GM20431 (cell line): ENCODE data around the gene ITGBL1.
"Not testable (repeated sequence)": the region's sequence is repeated elsewhere in the genome, so short reads cannot be mapped to it uniquely, and the experiment has no call there.

Source experiments
- in situ Hi-C: fragments of 300-500 bp; cut with MseI, MboI; formaldehyde crosslinking; loops from one replicate; pipeline ENCODE4 v1.15.0; 2020; ENCODE audit warnings: low sequenced_read_pairs; ENCODE audit not compliant: unreplicated experiment

The ITGBL1 gene

DNA sequence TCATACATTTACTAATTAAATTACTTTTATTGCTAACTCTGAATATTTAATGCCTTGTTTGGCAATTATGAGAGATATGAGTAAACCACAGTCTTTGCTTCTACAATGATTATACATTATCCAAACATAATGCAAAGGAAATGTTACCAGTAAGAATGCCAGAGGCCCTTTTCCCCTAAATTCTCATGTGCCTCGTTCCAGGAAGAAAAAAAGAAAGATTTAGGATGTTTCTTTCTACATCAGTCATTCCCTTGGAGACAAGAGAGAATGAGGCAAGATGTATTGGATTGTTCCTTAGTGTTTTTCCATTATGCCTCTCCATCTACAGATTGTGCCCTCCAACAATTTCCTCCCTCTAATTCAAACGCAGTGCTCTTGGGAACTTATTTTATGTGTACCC lies 50.1 kb downstream of the ITGBL1 start:
- in situ Hi-C loops, result loop anchor here (25.0 kb wide), 1 partner anchor 260 kb away; no protein-coding TSS in a partner anchor

DNA sequence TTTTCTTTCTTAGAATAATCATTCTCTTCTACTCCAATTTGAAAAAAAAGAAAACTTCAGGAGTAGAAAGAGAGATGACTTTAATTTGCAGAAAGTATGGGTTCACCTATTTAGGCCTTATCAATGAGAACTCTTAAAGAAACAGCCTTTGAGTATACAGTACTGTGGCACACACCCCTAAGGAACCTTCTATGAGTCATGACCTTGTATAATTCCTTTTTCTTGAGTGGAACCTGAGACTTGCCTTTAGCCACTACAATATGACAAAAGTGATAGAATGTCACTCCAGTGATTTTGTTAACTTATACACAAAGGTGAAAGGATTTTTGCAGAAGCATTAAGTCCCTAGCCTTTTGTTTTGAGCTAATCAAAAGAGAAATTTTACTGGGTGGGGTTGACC lies 58.7 kb downstream of the ITGBL1 start:
- in situ Hi-C loops, result loop anchor here (25.0 kb wide), 1 partner anchor 251 kb away; no protein-coding TSS in a partner anchor

DNA sequence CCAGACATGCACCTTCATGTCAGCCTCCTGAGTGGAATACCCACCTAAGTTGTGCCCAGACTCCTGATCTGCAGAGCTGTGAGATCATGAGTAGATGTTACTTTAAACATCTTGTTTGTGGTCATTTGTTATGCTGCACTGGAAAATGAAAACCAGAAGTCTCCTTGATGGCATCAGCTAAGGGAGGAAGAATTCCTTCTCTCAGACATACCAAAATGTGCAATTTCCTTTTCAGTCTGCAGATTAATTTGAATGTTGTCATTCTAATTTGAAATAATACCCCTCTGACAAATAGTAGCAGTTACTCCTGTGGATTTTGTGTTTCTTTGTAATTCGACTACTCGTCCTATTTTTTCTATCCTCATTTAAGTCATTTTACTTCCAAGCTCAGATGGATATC lies 59.3 kb downstream of the ITGBL1 start:
- in situ Hi-C loops, result loop anchor here (25.0 kb wide), 1 partner anchor 251 kb away; no protein-coding TSS in a partner anchor

DNA sequence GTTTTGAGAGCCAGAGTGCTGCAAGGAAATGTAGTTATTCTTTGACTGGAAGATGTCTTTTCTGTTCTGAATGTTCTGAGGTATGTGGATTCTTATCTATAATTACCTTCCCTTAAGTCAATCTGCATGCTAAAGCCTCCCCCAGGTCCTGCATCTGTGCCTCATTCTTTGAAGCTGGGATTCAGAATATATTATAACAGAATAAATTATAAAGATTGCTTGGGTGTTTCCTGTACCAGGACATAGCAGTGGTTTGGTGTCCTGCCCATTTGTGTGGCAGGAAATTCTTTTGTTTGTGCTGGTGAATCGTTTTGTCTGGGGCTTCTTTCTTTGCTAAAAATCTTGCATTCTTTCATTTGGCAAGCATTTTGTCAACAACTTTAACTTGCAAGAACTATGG lies 60.2 kb downstream of the ITGBL1 start:
- in situ Hi-C loops, result loop anchor here (25.0 kb wide), 1 partner anchor 250 kb away; no protein-coding TSS in a partner anchor

DNA sequence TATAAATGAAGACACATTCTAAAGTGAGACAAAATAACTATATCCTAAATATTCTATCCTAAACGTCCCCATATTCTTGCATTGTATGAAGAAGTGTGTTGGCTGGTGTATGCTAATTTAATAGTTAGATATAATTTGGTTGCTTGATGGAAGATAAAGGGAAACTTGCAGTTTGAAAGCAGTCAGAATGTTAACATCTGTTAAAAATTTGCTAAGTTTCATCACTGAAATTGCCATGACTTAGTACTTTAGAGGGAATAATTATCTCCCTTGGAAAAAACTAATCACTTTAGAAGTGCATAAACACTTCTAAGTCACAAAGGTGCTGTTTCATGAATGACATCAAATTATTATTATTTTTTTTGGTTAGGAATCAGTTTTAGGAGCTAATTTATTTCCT lies 61.6 kb downstream of the ITGBL1 start:
- in situ Hi-C loops, result loop anchor here (25.0 kb wide), 1 partner anchor 248 kb away; no protein-coding TSS in a partner anchor

DNA sequence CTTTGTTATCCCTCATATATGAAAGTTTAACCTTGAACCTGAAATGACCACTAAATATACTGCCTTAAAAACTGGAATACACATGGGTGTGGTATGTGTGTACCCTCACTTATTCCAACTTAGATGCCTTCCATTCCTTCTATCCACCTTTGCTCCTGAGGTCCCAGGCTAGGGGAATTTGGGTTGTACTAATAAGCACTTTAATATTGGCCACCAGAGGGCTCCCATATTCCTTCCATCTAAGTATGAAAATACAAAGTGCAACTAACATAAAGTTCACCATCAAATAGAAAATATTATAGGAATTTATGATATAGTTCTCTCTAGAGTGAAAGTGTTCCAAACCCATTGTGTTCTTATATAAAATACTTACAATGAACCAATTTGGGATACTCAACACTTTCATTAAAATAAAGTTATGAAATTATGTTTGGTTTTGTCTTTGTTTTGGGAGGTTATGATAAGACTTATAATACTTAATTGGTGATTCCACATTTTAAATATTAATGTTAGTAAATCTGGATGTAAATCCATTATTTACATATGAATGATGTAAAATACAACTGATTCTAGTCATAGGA lies 62.3 kb downstream of the ITGBL1 start:
- in situ Hi-C loops, result loop anchor here (25.0 kb wide), 1 partner anchor 248 kb away; no protein-coding TSS in a partner anchor

DNA sequence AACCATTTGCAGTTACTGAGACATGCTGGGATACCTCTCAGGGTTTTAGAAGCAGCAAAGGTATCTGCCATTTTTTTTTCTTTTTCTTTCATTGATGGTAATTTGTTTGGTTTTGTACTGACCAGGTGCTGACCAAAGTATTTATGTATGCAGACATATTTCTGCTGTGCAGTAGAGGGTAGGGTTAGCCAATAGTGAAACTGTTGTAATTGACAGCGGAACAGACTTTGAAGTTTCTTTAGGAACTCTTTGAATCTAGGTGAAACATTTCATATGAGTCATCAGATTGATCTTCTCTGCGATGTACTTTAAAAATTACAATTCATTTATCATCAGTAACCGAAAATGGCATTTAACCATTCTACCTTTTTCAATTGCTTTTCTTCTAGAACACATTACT lies 63.0 kb downstream of the ITGBL1 start:
- in situ Hi-C loops, result loop anchor here (25.0 kb wide), 1 partner anchor 247 kb away; no protein-coding TSS in a partner anchor

DNA sequence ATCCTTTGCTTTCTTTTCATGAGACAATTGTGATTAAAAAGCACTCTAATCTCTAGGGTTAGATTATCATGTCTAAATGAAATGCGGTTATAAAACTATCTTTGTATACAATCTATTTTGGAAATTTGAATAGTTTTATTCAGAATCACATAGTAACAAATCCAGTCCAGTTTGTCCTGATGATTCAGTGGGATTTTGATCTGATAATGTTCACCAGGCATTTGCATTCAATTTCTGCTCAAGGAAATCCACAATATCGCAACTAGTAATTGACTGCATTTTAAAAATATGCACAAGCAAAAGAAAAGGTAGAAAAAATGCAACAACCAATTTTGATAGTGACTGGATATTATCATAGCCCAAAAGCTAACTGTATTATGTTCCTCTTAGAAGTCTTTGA lies 63.8 kb downstream of the ITGBL1 start:
- in situ Hi-C loops, result loop anchor here (25.0 kb wide), 1 partner anchor 246 kb away; no protein-coding TSS in a partner anchor

DNA sequence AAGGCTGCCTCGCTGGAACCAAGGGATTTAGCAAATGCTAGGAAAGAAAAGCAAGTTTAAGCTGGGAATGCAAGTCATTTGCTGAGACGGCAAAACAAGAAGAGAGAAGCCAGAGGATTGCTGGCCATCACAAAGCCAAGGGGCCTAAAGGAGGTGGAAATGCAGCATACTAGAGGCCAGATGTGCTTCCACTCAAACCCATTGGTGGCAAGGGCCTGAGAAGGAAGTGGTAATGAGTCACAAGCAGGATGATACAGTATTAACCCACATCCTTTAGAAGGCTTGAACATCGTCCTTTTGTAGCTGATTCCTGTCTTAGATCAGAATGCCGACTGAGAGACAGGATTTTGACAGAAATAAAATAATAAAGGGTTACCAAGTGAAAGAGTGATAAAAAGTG lies 68.2 kb downstream of the ITGBL1 start:
- in situ Hi-C loops, result loop anchor here (25.0 kb wide), 1 partner anchor 242 kb away; no protein-coding TSS in a partner anchor

DNA sequence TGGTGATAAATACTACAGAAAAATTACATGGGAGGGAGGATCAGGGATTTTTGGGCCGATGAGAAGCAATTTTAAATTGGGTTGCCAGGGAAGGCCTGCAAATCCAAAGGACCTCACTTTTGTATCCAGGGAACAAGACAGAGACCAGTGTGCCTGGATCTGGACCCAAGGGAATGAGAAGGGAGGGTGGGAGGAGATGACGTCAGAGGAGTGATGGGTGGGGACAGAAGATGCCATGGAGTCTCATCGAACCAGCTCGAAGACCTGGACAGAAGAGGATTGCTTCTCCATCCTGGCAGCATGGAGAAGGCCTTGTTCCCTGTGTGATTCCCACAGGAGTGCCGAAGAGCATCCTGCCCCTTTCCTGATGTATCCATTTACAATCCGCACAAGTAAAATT lies 68.9 kb downstream of the ITGBL1 start:
- in situ Hi-C loops, result loop anchor here (25.0 kb wide), 1 partner anchor 241 kb away; no protein-coding TSS in a partner anchor

DNA sequence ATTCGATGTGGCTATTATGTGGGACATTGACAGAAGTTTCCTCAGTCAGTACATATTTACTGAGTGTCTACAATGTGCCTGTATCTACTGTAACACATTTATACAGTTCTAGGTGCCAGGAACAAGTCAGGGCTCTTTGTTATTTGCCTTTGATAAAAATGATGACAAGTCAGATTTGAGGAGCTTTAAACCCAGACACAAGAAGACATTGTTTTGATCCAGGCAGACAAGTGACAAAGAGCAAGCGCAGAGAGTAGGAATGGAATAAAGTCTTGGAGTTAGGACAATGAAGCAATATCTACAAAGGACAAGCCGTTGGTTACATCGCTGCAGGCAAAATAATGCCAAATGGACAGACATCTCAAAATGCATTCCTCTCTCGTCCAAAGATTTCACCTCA lies 70.1 kb downstream of the ITGBL1 start:
- in situ Hi-C loops, result loop anchor here (25.0 kb wide), 1 partner anchor 240 kb away; no protein-coding TSS in a partner anchor

DNA sequence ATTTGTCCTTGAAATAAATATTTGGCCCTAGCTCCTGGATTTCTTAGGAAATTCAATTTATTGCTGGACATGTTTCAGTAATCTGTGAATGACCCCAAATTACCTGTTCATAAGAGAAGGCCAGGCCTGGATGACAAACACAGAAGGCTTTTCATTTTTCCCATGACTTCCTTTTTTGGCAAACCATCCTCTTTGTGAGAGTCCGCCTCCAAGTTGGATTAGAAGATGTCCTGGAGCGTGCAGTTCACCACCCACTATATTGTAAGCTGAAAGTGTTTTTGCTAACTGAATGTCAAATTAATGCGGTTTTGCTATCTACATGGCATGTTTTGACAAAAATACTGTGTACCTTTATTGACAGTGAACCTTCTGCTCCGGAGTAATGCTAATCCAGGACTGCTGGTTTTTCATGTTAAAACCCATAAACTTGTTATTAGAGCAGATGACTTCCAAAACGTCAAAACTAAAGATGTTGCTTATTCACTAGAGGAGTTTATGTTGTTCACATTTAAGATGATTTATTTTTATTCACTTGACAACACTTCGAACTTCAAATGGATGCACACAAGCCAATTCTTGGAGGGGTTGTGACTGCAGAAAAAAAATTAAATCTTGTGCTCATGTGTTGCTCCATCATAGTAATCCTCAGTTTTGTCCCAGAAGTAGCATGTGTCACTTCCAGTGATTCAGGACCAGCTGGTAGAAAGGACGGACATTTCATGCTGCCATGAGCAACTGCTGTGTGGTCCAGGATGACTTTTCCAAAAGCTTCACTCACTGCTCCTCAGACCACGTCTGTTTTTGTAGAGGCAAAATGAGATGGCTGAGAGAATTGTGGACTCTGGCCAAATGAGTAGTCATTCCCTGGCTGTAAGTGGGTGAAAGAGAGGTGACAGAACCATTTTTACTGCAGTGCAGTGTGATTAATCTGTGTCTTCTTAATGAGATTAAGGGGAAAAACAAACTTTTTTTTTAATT lies 71.0 kb downstream of the ITGBL1 start:
- in situ Hi-C loops, result loop anchor here (25.0 kb wide), 1 partner anchor 239 kb away; no protein-coding TSS in a partner anchor

DNA sequence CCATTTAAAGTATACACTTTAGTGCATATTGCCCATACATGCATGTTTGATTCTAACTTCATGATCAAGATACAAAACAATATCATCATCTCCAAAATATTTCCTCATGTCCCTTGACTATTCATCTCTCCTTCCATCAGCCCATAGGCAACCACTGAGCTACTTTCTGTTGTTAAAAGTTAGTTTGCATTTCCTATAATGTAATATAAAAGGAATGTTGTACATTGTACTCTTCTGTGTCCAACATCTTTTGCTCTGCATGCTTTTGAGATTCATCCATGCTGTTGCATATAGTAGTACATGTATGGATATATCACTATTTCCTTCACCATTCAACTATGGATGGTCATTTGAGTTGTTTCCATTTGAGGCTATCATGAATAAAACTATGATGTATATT lies 74.7 kb downstream of the ITGBL1 start:
- in situ Hi-C loops, result no loop called here

DNA sequence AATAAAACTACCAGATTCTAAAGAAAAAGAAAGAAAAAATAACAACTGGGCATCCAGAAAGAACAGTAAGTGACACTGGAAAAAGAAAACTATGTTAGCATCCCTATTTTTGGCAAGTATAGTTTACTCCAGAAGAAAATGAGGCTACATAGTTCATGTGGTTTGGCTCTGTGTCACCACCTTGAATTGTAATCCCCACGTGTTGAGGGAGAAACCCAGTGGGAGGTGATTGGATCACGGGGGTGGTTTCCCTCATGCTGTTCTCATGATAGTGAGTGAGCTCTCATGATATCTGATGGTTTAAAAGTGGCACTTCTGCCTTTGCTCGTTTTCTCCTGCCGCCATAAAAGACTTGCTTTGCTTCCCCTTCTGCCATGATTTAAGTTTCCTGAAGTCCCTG lies 76.9 kb downstream of the ITGBL1 start:
- in situ Hi-C loops, result no loop called here

DNA sequence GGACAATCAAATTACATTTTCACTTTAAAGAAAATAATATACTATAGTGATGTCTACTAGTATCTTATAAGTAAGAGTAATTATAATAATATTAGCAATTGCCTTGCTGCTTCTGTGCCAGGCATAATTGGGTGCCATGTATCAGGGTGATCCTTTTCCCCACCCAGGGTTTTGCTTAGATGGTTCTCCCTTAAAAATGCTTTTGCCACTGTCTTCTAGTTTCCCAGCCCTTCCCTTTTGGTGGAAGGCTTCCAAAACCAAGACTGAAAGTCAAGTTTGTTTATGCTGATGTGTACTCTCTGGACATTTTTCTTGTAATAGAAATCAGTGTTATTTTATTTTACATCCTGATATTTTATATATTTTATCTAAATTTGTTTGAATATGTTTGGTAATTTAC lies 77.8 kb downstream of the ITGBL1 start:
- in situ Hi-C loops, result no loop called here

DNA sequence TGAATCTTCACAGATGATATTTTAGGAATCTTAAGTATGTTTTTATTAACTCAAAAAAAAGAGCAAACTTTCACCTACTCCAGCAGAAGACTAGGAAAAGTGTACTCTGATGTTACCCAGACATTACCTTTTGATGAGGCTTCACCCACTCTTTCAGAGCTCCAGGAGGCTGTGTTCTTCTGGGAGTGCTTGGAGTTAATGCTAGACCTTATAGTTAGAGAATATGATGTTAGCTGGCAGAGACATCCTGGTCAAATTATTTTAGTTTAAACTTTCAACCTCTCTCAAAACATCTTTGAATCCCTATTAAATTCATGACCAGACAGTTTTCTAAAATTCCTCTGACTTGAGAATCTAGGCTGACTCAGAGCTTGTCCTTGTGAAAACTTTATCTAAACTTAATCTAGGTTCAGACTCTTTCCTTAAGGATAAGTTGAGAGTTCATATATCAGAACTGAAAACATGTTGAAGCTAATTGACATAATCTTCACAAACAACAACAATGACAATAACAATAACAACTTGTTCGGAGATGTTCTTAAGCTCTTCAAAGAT lies 82.8 kb downstream of the ITGBL1 start:
- in situ Hi-C loops, result no loop called here

DNA sequence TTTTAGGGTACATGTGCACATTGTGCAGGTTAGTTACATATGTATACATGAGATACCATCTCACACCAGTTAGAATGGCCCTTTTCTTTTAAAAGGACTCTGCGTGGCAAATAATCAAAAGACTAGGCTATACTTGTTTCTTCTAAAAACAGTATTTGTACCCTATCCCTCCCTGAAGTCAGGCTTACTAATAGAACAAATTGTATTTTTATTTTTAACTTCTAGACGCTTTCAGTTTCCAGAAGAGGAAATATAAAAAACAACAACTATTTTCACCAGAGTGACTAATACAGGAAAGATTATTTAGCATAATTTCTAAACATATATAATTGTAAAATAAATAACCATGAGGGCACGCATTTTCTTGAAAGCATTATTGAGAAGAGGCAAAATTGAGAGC lies 83.6 kb downstream of the ITGBL1 start:
- in situ Hi-C loops, result no loop called here

DNA sequence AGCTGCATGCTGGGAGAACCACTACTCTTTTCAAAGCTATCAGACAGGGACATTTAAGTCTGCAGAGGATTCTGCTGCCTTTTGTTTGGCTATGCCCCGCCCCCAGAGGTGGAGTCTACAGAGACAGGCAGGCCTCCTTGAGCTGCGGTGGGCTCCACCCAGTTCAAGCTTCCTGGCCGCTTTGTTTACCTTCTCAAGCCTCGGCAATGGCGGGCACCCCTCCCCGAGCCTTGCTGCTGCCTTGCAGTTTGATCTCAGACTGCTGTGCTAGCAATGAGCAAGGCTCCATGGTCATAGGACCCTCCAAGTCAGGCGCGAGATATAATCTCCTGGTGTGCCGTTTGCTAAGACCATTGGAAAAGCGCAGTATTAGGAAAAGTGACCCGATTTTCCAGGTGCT lies 92.1 kb downstream of the ITGBL1 start:
- in situ Hi-C loops, result not testable (repeated sequence)

DNA sequence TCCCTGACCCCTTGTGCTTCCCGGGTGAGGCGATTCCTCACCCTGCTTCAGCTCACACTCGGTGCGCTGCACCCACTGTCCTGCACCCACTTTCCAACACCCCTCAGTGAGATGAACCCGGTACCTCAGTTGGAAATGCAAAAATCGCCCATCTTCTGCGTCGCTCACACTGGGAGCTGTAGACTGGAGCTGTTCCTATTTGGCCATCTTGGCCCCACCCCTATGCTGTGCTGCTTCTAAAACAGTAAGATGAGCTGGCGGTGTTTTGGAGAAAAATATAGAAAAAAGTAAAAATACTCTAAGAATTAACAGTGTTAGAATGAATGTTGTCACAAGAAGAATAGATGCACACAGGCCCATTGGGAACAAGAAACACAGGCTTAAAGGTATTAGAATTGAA lies 92.5 kb downstream of the ITGBL1 start:
- in situ Hi-C loops, result no loop called here

DNA sequence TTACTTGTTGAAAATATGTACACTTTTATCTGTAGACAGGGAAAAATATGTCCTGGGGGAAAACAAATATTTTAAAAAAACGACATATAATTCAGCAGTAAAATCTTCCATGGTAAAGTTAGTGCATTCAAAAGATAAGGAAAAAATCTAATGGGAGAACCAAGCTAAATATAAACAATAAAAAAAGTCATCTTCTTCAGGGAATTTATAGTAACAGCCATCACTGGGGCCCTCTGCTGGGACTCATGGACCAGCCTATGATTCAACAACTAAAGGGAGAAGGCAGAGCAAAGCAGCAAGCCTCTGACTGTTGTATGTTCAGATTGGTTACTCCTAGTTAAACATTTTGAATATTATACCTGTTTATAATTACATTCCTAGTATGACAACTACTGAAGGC lies 93.0 kb downstream of the ITGBL1 start:
- in situ Hi-C loops, result no loop called here
